Measurements from ENCODE around the gene RBMS1. TPM values are rescaled to one million over a fixed set of nuclear protein-coding genes. Genes with fewer than 3 reads are reported as not detected.

The RBMS1 gene
- total and polyA plus RNA-seq, 2 experiments from 2014 or later, result 55.5 to 94.8 TPM

DNA sequence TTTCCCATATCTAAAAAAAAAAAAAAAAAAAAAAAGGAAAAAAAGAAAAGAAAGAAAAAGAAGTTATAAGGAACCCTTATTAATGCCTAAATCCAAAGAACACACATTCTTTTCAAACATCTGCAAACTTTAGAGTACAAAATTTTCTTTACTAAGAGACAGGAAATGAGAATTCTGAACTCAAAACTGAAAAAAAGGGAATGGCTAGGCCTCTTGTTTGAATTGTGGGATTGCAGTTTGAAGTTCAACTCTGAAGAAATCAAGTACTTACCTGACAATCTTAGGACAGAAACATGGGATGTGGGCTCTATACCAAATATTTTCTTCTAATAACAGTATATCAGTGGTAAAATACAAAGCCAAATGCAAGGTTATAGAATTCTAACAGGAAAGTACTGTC lies 175.4 kb downstream of the RBMS1 start:
- Mint-ChIP-seq H3K36me3 (ENCODE audit: low read depth) (no peaks in the 10 kb centered on the region), H3K4me3 (no peak overlapping the region), H3K9me3 (no peaks in the 10 kb centered on the region), H3K27me3 (ENCODE audit: insufficient read depth, low read depth, poor library complexity) (peaks cover 5% of the 10 kb centered on the region), H3K4me1 (peaks cover 25% of the 10 kb centered on the region), H3K27ac (no peak overlapping the region)
- no peaks in the 10 kb centered on the region for H3K36me3 ChIP-seq (ENCODE audit: insufficient read depth)
- peaks cover 22% of the 10 kb centered on the region for H3K79me2 ChIP-seq (replicated peaks; ENCODE audit: insufficient read depth)
- no peak overlapping the region for H3K27ac ChIP-seq (ENCODE audit: low read depth)
- no peak for DNase-seq (ENCODE audit: low spot score)
- no peaks in the 10 kb centered on the region for H3F3A ChIP-seq (replicated peaks; ENCODE audit: low read depth)
- H3K4me3 ChIP-seq, result no peak overlapping the region
- H2AFZ ChIP-seq, result no peak overlapping the region
- no peaks in the 10 kb centered on the region for H3K9me2 ChIP-seq (ENCODE audit: insufficient read depth)
- TF ChIP-seq ZNF114 (CRISPR knock-in tag; IDR thresholded peaks at IDR 0.05) (no peak), JUNB (IDR thresholded peaks at IDR 0.05; ENCODE audit: unreplicated experiment) (no peak)
- TF ChIP-seq, protein P1, sequence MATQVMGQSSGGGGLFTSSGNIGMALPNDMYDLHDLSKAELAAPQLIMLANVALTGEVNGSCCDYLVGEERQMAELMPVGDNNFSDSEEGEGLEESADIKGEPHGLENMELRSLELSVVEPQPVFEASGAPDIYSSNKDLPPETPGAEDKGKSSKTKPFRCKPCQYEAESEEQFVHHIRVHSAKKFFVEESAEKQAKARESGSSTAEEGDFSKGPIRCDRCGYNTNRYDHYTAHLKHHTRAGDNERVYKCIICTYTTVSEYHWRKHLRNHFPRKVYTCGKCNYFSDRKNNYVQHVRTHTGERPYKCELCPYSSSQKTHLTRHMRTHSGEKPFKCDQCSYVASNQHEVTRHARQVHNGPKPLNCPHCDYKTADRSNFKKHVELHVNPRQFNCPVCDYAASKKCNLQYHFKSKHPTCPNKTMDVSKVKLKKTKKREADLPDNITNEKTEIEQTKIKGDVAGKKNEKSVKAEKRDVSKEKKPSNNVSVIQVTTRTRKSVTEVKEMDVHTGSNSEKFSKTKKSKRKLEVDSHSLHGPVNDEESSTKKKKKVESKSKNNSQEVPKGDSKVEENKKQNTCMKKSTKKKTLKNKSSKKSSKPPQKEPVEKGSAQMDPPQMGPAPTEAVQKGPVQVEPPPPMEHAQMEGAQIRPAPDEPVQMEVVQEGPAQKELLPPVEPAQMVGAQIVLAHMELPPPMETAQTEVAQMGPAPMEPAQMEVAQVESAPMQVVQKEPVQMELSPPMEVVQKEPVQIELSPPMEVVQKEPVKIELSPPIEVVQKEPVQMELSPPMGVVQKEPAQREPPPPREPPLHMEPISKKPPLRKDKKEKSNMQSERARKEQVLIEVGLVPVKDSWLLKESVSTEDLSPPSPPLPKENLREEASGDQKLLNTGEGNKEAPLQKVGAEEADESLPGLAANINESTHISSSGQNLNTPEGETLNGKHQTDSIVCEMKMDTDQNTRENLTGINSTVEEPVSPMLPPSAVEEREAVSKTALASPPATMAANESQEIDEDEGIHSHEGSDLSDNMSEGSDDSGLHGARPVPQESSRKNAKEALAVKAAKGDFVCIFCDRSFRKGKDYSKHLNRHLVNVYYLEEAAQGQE (IDR thresholded peaks at IDR 0.05; ENCODE audit: unreplicated experiment), result no peak
- H3K4me2 ChIP-seq, result no peak overlapping the region
- peaks cover 8% of the 10 kb centered on the region for H3K4me1 ChIP-seq (ENCODE audit: insufficient read depth)
- no peaks in the 10 kb centered on the region; the same call in 1 of the 2 replicates for H4K20me1 ChIP-seq (replicated peaks; ENCODE audit: insufficient read depth)
- H3K27me3 ChIP-seq (ENCODE audit: insufficient read depth), result no peaks in the 10 kb centered on the region
- ATAC-seq, result no peak

DNA sequence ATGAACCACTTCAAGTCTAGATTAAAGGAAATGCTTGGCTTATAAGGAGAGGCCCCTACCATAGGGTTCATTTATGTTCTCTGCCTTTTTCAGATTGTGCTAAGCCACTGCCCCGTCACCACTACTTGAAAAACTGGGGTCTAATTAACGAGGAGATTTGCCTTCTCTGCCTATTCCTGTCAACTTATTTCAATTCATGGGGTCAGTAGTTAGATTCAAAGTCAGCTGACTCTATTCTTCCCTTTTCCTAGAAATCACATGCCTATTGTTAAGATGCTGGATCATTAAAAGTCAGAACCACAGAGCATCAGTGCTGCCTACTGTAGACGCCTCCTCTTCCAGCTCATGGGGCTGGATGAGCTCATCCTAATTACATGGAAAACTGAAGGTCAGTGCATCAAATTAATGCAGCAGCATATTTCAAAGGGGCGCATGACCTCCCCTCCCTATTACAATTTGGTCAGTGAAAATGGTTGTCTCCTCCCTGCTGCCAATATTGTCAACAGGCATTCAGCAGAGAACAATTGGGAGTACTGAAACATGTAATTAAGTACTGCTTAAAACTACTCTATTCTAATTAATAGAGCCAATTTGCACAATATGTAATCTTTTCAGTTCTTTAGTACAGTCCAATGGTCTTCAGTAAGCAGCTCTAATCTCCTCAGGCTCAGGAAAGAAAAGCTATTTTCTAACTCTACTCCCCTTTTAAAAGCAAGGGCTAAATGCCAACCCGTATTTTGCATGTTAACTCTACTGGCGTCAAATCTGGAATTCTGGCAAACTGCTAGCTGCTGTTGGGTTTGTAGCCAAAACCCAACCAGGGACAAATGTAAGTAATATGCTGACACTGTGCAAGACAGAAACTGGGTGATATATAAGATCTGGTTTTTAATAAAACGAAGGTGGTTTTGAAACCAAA lies 176.2 kb downstream of the RBMS1 start:
- no peak overlapping the region for H3K4me3 Mint-ChIP-seq
- H3K9me3 Mint-ChIP-seq, result no peaks in the 10 kb centered on the region
- no peaks in the 10 kb centered on the region for H3K9me2 ChIP-seq (ENCODE audit: insufficient read depth)
- no peak overlapping the region for H3K27ac ChIP-seq (ENCODE audit: low read depth)
- H3F3A ChIP-seq (replicated peaks; ENCODE audit: low read depth), result no peaks in the 10 kb centered on the region
- peaks cover 6% of the 10 kb centered on the region for H3K27me3 Mint-ChIP-seq (ENCODE audit: insufficient read depth, low read depth, poor library complexity)
- no peaks in the 10 kb centered on the region for H3K36me3 Mint-ChIP-seq (ENCODE audit: low read depth)
- H3K36me3 ChIP-seq (ENCODE audit: insufficient read depth), result peaks cover 2% of the 10 kb centered on the region; the same call in 1 of the 2 replicates
- H3K4me1 ChIP-seq (ENCODE audit: insufficient read depth), result peaks cover 8% of the 10 kb centered on the region
- H3K4me1 Mint-ChIP-seq, result peaks cover 26% of the 10 kb centered on the region
- no peak overlapping the region for H2AFZ ChIP-seq
- H3K79me2 ChIP-seq (replicated peaks; ENCODE audit: insufficient read depth), result peaks cover 16% of the 10 kb centered on the region
- DNase-seq (ENCODE audit: low spot score), result no peak
- no peak overlapping the region for H3K4me2 ChIP-seq
- H3K4me3 ChIP-seq, result no peak overlapping the region
- no peak for ATAC-seq
- H3K27ac Mint-ChIP-seq, result no peak overlapping the region
- no peaks in the 10 kb centered on the region for H3K27me3 ChIP-seq (ENCODE audit: insufficient read depth)
- H4K20me1 ChIP-seq (replicated peaks; ENCODE audit: insufficient read depth), result no peaks in the 10 kb centered on the region; the same call in 1 of the 2 replicates
- TF ChIP-seq EZH2 (IDR thresholded peaks at IDR 0.05; ENCODE audit: low read depth, unreplicated experiment) (no peak), EZH2phosphoT487 (IDR thresholded peaks at IDR 0.05; ENCODE audit: unreplicated experiment) (no peak), JUNB (IDR thresholded peaks at IDR 0.05; ENCODE audit: unreplicated experiment) (no peak), ZNF331 (CRISPR knock-in tag; IDR thresholded peaks at IDR 0.05; ENCODE audit: low read depth) (no peak), CREB1 (CRISPR knock-in tag; IDR thresholded peaks at IDR 0.05; ENCODE audit: low read depth) (no peak), STAT1 (IDR thresholded peaks at IDR 0.05; ENCODE audit: unreplicated experiment) (no peak), NANOG (IDR thresholded peaks at IDR 0.05; ENCODE audit: borderline replicate concordance) (no peak)
- TF ChIP-seq, protein P1 (IDR thresholded peaks at IDR 0.05; ENCODE audit: unreplicated experiment), result no peak
- TF ChIP-seq, protein P2, sequence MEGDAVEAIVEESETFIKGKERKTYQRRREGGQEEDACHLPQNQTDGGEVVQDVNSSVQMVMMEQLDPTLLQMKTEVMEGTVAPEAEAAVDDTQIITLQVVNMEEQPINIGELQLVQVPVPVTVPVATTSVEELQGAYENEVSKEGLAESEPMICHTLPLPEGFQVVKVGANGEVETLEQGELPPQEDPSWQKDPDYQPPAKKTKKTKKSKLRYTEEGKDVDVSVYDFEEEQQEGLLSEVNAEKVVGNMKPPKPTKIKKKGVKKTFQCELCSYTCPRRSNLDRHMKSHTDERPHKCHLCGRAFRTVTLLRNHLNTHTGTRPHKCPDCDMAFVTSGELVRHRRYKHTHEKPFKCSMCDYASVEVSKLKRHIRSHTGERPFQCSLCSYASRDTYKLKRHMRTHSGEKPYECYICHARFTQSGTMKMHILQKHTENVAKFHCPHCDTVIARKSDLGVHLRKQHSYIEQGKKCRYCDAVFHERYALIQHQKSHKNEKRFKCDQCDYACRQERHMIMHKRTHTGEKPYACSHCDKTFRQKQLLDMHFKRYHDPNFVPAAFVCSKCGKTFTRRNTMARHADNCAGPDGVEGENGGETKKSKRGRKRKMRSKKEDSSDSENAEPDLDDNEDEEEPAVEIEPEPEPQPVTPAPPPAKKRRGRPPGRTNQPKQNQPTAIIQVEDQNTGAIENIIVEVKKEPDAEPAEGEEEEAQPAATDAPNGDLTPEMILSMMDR (conservative IDR thresholded peaks at IDR 0.05; ENCODE audit: low read depth in 2 of 2), result no peak
- TF ChIP-seq, protein P3, sequence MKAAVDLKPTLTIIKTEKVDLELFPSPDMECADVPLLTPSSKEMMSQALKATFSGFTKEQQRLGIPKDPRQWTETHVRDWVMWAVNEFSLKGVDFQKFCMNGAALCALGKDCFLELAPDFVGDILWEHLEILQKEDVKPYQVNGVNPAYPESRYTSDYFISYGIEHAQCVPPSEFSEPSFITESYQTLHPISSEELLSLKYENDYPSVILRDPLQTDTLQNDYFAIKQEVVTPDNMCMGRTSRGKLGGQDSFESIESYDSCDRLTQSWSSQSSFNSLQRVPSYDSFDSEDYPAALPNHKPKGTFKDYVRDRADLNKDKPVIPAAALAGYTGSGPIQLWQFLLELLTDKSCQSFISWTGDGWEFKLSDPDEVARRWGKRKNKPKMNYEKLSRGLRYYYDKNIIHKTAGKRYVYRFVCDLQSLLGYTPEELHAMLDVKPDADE (IDR thresholded peaks at IDR 0.05), result no peak

Data from GM23338 (cell line).